WTC11 (cell line): ENCODE measurements around the gene IL1R1. TPM values are rescaled to one million over a fixed set of nuclear protein-coding genes. Genes with fewer than 3 reads are reported as not detected.

Experiments used
- ATAC-seq: fragments of 200-7000 bp; cut with Tn5 transposase; 2 replicates; pipeline ENCODE4 v1.10.0; 2021; ENCODE audit warnings: mild to moderate bottlenecking, moderate library complexity
- CTCF ChIA-PET: fragments of 300-600 bp; sonication (Branson Sonifier 250); formaldehyde crosslinking; loops from one replicate; lab custom pipeline; 2021; ENCODE audit warnings: antibody characterized with exemption; lab: Charles Lee
- POLR2A ChIA-PET: fragments of 350-600 bp; sonication (Branson Sonifier 250); formaldehyde crosslinking; loops from one replicate; lab custom pipeline; 2021; ENCODE audit warnings: antibody characterized with exemption; lab: Charles Lee
- DNase-seq: peaks from one replicate; pipeline ENCODE4 v3.0.0; 2021; ENCODE audit warnings: low spot score
- H3K27ac Mint-ChIP-seq: 2 replicates; pipeline ENCODE4 v1.8.0; 2021; ENCODE audit warnings: mixed read lengths
- H3K27me3 Mint-ChIP-seq: 2 replicates; pipeline ENCODE4 v1.8.0; 2021; ENCODE audit warnings: low read depth, mild to moderate bottlenecking, moderate library complexity, mixed read lengths
- H3K36me3 Mint-ChIP-seq: 2 replicates; pipeline ENCODE4 v1.8.0; 2021; ENCODE audit warnings: mixed read lengths
- H3K4me1 Mint-ChIP-seq: 2 replicates; pipeline ENCODE4 v1.8.0; 2022; ENCODE audit warnings: mixed read lengths
- H3K4me3 Mint-ChIP-seq: 2 replicates; pipeline ENCODE4 v1.8.0; 2021; ENCODE audit warnings: mild to moderate bottlenecking, moderate library complexity, mixed read lengths
- H3K9me3 Mint-ChIP-seq: 2 replicates; pipeline ENCODE4 v1.8.0; 2021; ENCODE audit warnings: mixed read lengths
- ATF1 ChIP-seq: sonication (generic); formaldehyde crosslinking; IDR thresholded peaks from 2 replicates; pipeline ENCODE4 v1.8.1; 2023; ENCODE audit warnings: mild to moderate bottlenecking, moderate library complexity, missing genetic modification reagents
- ETV6 ChIP-seq: sonication (generic); formaldehyde crosslinking; IDR thresholded peaks from 2 replicates; pipeline ENCODE4 v1.8.1; 2022; ENCODE audit warnings: mild to moderate bottlenecking, missing genetic modification reagents
- FOXJ3 ChIP-seq: sonication (generic); formaldehyde crosslinking; IDR thresholded peaks from 2 replicates; pipeline ENCODE4 v1.9.0; 2021; ENCODE audit warnings: missing genetic modification reagents, mild to moderate bottlenecking, borderline replicate concordance
- GRHL2 ChIP-seq: fragments of 250-450 bp; sonication (Bioruptor Pico); IDR thresholded peaks from 2 replicates; pipeline ENCODE4 v1.8.0; 2022; ENCODE audit warnings: mild to moderate bottlenecking, moderate library complexity; ENCODE audit not compliant: insufficient replicate concordance, severe bottlenecking
- HMGA2 ChIP-seq: fragments of 250-450 bp; sonication (Bioruptor Pico); IDR thresholded peaks from 2 replicates; pipeline ENCODE4 v1.4.0; 2021; ENCODE audit warnings: mild to moderate bottlenecking, moderate library complexity
- JAZF1 ChIP-seq: fragments of 250-450 bp; sonication (Bioruptor Pico); IDR thresholded peaks from 2 replicates; pipeline ENCODE4 v1.9.0; 2021; ENCODE audit warnings: moderate library complexity, mild to moderate bottlenecking, inconsistent platforms
- NR3C1 ChIP-seq: sonication (generic); formaldehyde crosslinking; conservative IDR thresholded peaks from 2 replicates; pipeline ENCODE4 v1.8.1; 2023; ENCODE audit warnings: low read depth, mild to moderate bottlenecking, missing genetic modification reagents
- total RNA-seq: library from RNA; stranded (reverse); gene quantifications from 3 replicates; pipeline ENCODE4 v1.2.3, GENCODE V29; 2021
- TF ChIP-seq, protein P1 (sequence below): sonication (generic); formaldehyde crosslinking; IDR thresholded peaks from 2 replicates; pipeline ENCODE4 v1.8.1; 2023; ENCODE audit warnings: mild to moderate bottlenecking, missing genetic modification reagents, borderline replicate concordance
- TF ChIP-seq, protein P2 (sequence below): fragments of 250-450 bp; sonication (Bioruptor Pico); IDR thresholded peaks from 2 replicates; pipeline ENCODE4 v1.9.0; 2021; ENCODE audit warnings: mild to moderate bottlenecking
- TF ChIP-seq, protein P3 (sequence below): fragments of 200-600 bp; IDR thresholded peaks from 2 replicates; pipeline ENCODE4 v1.8.0; 2022; ENCODE audit warnings: antibody characterized with exemption
- TF ChIP-seq, protein P4 (sequence below): fragments of 250-450 bp; sonication (Bioruptor Pico); IDR thresholded peaks from 2 replicates; pipeline ENCODE4 v1.9.0; 2021; ENCODE audit warnings: mild to moderate bottlenecking
- TF ChIP-seq, protein P5 (sequence below): sonication (generic); formaldehyde crosslinking; IDR thresholded peaks from 2 replicates; pipeline ENCODE4 v1.8.1; 2023; ENCODE audit warnings: mild to moderate bottlenecking, moderate library complexity, missing genetic modification reagents
- TF ChIP-seq, protein P6 (sequence below): fragments of 250-450 bp; sonication (Bioruptor Pico); IDR thresholded peaks from 2 replicates; pipeline ENCODE4 v1.9.0; 2021; ENCODE audit warnings: moderate library complexity, mild to moderate bottlenecking, inconsistent platforms, borderline replicate concordance

The IL1R1 gene
- total RNA-seq, 1 experiment from 2014 or later: 0.37 TPM

DNA sequence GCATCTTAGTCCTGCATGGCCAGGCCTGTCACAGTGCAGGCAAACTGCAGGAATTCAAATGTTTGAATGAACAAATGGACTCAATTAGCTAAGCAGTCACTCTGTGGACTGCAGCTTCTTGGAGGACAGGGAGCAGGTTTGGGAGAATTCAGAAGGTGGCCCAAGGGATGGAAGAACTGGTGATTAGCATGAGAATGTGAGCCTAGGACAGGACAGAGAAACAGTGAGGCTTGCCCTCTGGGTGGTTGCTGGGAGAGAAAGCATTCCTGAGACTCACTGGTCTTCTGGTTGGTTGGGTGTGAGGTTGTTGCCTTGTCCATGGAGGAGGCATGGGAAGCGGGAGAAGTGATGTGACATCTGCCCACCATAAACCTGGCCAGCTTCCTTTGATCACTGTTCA is 58.0 kb downstream of the IL1R1 start (continued):
- TF ChIP-seq, protein P1, sequence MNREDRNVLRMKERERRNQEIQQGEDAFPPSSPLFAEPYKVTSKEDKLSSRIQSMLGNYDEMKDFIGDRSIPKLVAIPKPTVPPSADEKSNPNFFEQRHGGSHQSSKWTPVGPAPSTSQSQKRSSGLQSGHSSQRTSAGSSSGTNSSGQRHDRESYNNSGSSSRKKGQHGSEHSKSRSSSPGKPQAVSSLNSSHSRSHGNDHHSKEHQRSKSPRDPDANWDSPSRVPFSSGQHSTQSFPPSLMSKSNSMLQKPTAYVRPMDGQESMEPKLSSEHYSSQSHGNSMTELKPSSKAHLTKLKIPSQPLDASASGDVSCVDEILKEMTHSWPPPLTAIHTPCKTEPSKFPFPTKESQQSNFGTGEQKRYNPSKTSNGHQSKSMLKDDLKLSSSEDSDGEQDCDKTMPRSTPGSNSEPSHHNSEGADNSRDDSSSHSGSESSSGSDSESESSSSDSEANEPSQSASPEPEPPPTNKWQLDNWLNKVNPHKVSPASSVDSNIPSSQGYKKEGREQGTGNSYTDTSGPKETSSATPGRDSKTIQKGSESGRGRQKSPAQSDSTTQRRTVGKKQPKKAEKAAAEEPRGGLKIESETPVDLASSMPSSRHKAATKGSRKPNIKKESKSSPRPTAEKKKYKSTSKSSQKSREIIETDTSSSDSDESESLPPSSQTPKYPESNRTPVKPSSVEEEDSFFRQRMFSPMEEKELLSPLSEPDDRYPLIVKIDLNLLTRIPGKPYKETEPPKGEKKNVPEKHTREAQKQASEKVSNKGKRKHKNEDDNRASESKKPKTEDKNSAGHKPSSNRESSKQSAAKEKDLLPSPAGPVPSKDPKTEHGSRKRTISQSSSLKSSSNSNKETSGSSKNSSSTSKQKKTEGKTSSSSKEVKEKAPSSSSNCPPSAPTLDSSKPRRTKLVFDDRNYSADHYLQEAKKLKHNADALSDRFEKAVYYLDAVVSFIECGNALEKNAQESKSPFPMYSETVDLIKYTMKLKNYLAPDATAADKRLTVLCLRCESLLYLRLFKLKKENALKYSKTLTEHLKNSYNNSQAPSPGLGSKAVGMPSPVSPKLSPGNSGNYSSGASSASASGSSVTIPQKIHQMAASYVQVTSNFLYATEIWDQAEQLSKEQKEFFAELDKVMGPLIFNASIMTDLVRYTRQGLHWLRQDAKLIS: no peak
- TF ChIP-seq, protein P2, sequence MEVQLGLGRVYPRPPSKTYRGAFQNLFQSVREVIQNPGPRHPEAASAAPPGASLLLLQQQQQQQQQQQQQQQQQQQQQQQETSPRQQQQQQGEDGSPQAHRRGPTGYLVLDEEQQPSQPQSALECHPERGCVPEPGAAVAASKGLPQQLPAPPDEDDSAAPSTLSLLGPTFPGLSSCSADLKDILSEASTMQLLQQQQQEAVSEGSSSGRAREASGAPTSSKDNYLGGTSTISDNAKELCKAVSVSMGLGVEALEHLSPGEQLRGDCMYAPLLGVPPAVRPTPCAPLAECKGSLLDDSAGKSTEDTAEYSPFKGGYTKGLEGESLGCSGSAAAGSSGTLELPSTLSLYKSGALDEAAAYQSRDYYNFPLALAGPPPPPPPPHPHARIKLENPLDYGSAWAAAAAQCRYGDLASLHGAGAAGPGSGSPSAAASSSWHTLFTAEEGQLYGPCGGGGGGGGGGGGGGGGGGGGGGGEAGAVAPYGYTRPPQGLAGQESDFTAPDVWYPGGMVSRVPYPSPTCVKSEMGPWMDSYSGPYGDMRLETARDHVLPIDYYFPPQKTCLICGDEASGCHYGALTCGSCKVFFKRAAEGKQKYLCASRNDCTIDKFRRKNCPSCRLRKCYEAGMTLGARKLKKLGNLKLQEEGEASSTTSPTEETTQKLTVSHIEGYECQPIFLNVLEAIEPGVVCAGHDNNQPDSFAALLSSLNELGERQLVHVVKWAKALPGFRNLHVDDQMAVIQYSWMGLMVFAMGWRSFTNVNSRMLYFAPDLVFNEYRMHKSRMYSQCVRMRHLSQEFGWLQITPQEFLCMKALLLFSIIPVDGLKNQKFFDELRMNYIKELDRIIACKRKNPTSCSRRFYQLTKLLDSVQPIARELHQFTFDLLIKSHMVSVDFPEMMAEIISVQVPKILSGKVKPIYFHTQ (CRISPR knock-in tag): no peak

DNA sequence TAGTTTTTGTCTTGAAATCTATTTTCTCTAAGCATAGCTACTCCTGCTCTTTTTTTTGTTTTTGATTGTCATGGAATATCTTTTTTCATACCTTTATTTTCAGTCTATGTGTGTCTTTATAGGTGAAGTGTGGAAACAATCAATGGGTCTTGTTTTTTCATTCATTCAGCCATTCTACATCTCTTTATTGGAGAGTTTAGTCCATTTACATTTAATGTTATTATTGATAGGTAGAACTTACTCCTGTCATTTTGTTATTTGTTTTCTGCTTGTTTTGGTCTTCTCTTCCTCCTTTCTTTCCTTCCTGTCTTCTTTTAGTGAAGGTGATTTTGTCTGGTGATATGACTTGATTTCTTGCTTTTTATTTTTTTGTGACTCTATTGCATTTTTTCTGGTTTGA is 62.1 kb downstream of the IL1R1 start:
- H3K27ac Mint-ChIP-seq: no peak overlapping the region
- ChIA-PET POLR2A (no interaction called here), CTCF (no interaction called here)
- DNase-seq (no peak), ATAC-seq (no peak)
- H3K9me3 Mint-ChIP-seq: peaks cover 9% of the 10 kb centered on the region; the same call in 1 of the 2 replicates
- no peaks in the 10 kb centered on the region; the same call in 1 of the 2 replicates for H3K27me3 Mint-ChIP-seq
- H3K4me1 Mint-ChIP-seq: peaks cover 7% of the 10 kb centered on the region
- no peaks in the 10 kb centered on the region for H3K36me3 Mint-ChIP-seq
- no peak overlapping the region for H3K4me3 Mint-ChIP-seq
- TF ChIP-seq NR3C1 (no peak), ATF1 (no peak), JAZF1 (CRISPR knock-in tag) (no peak), GRHL2 (CRISPR knock-in tag) (no peak), ETV6 (no peak), HMGA2 (CRISPR knock-in tag) (no peak), FOXJ3 (no peak)
- TF ChIP-seq, protein P3, sequence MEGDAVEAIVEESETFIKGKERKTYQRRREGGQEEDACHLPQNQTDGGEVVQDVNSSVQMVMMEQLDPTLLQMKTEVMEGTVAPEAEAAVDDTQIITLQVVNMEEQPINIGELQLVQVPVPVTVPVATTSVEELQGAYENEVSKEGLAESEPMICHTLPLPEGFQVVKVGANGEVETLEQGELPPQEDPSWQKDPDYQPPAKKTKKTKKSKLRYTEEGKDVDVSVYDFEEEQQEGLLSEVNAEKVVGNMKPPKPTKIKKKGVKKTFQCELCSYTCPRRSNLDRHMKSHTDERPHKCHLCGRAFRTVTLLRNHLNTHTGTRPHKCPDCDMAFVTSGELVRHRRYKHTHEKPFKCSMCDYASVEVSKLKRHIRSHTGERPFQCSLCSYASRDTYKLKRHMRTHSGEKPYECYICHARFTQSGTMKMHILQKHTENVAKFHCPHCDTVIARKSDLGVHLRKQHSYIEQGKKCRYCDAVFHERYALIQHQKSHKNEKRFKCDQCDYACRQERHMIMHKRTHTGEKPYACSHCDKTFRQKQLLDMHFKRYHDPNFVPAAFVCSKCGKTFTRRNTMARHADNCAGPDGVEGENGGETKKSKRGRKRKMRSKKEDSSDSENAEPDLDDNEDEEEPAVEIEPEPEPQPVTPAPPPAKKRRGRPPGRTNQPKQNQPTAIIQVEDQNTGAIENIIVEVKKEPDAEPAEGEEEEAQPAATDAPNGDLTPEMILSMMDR: no peak
- TF ChIP-seq, protein P4, sequence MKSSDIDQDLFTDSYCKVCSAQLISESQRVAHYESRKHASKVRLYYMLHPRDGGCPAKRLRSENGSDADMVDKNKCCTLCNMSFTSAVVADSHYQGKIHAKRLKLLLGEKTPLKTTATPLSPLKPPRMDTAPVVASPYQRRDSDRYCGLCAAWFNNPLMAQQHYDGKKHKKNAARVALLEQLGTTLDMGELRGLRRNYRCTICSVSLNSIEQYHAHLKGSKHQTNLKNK (CRISPR knock-in tag): no peak
- TF ChIP-seq, protein P5, sequence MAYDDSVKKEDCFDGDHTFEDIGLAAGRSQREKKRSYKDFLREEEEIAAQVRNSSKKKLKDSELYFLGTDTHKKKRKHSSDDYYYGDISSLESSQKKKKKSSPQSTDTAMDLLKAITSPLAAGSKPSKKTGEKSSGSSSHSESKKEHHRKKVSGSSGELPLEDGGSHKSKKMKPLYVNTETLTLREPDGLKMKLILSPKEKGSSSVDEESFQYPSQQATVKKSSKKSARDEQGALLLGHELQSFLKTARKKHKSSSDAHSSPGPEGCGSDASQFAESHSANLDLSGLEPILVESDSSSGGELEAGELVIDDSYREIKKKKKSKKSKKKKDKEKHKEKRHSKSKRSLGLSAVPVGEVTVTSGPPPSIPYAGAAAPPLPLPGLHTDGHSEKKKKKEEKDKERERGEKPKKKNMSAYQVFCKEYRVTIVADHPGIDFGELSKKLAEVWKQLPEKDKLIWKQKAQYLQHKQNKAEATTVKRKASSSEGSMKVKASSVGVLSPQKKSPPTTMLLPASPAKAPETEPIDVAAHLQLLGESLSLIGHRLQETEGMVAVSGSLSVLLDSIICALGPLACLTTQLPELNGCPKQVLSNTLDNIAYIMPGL: no peak
- TF ChIP-seq, protein P6, sequence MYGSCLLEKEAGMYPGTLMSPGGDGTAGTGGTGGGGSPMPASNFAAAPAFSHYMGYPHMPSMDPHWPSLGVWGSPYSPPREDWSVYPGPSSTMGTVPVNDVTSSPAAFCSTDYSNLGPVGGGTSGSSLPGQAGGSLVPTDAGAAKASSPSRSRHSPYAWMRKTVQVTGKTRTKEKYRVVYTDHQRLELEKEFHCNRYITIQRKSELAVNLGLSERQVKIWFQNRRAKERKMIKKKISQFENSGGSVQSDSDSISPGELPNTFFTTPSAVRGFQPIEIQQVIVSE: no peak
